GM21526 (cell line): ENCODE results near the gene SESTD1.
"Not testable (repeated sequence)": the region's sequence is repeated elsewhere in the genome, so short reads cannot be mapped to it uniquely, and the experiment has no call there.

Experiments used
- ATAC-seq: cut with Tn5 transposase; IDR thresholded peaks from one replicate; pipeline ENCODE4 v1.9.1; 2021; ENCODE audit warnings: moderate library complexity; ENCODE audit not compliant: unreplicated experiment, low FRiP score

Gene SESTD1

DNA sequence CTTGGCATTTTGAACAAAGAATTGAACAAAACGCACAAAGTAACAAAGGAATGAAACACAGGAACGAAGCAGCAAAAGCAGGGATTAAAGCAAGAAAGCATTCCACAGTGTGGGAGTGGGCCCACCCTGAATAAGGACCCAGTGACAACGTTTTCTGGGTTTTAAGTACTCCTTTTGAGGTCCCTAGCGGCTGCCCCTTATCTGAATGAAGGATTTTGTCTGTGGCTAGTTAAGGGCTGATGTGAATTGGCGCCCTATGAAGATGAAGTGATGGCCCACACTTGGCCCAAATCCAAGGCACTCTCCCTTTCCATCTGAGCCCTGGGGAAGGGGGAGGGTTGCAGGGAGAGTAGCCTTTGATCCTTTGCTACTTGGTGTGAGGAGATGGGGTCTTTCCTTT is 206.9 kb downstream of the SESTD1 start:
- ATAC-seq = no peak

DNA sequence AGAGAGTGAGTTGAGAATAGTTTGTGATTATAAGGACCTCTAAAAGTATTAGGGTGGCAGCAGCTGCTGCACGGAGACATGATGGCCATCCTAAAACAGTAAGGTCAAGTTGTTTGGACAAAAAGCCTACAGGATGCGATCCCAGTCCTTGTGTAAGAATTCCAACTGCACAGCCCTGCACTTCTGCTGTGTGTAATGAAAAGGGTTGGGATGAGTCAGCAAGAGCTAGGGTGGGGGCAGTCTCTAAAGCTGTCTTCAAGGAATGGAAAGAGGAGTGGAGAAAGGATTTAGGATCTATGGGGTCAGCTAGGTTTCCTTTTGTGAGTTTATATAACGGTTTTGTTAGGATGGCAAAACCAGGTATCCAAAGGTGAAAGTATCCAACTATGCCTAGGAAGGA is 211.1 kb downstream of the SESTD1 start:
- ATAC-seq = not testable (repeated sequence)
